ENCODE data around the gene ITIH5. TPM values are rescaled to one million over a fixed set of nuclear protein-coding genes. Genes with fewer than 3 reads are reported as not detected.

The ITIH5 gene
- polyA plus RNA-seq, 4 donors, result 11.3 to 26.5 (median 20.7) TPM

GRCh38 chr10:7590271-7590670 is 76.5 kb downstream of the ITIH5 start:
- no peak for DNase-seq (ENCODE audit: low read depth in 4 of 4, low spot score in 3 of 4)

- DNase-seq (ENCODE audit: low read depth in 4 of 4, low spot score in 3 of 4), result no peak
Observed at GRCh38 chr10:7589748-7590147, 77.0 kb downstream of the ITIH5 start.

GRCh38 chr10:7587865-7588188 is 78.9 kb downstream of the ITIH5 start:
- DNase-seq (ENCODE audit: low read depth in 4 of 4, low spot score in 3 of 4), result no peak

GRCh38 chr10:7587168-7587864 is 79.5 kb downstream of the ITIH5 start:
- DNase-seq (ENCODE audit: low read depth in 4 of 4, low spot score in 3 of 4), result no peak

- DNase-seq (ENCODE audit: low read depth in 4 of 4, low spot score in 3 of 4), result no peak
Observed at GRCh38 chr10:7585228-7585627, 81.5 kb downstream of the ITIH5 start.

GRCh38 chr10:7583626-7584025 is 83.1 kb downstream of the ITIH5 start:
- DNase-seq (ENCODE audit: low read depth in 4 of 4, low spot score in 3 of 4), result no peak

GRCh38 chr10:7580520-7580919 is 86.2 kb downstream of the ITIH5 start:
- no peak for DNase-seq (ENCODE audit: low read depth in 4 of 4, low spot score in 3 of 4)

- DNase-seq (ENCODE audit: low read depth in 4 of 4, low spot score in 3 of 4), result no peak
Observed at GRCh38 chr10:7579681-7580080, 87.1 kb downstream of the ITIH5 start.

- DNase-seq (ENCODE audit: low read depth in 4 of 4, low spot score in 3 of 4), result no peak
Observed at GRCh38 chr10:7577579-7577978, 89.2 kb downstream of the ITIH5 start.

- DNase-seq (ENCODE audit: low read depth in 4 of 4, low spot score in 3 of 4), result no peak
Observed at GRCh38 chr10:7577176-7577575, 89.6 kb downstream of the ITIH5 start.

- no peak for DNase-seq (ENCODE audit: low read depth in 4 of 4, low spot score in 3 of 4)
Observed at GRCh38 chr10:7576340-7576739, 90.4 kb downstream of the ITIH5 start.

GRCh38 chr10:7572391-7572790 is 94.4 kb downstream of the ITIH5 start:
- no peak for DNase-seq (ENCODE audit: low read depth in 4 of 4, low spot score in 3 of 4)

- no peak for DNase-seq (ENCODE audit: low read depth in 4 of 4, low spot score in 3 of 4)
Observed at GRCh38 chr10:7571981-7572380, 94.8 kb downstream of the ITIH5 start.

GRCh38 chr10:7567911-7568620 is 98.7 kb downstream of the ITIH5 start:
- DNase-seq (ENCODE audit: low read depth in 4 of 4, low spot score in 3 of 4), result no peak

- no peak for DNase-seq (ENCODE audit: low read depth in 4 of 4, low spot score in 3 of 4)
Observed at GRCh38 chr10:7566891-7567290, 99.9 kb downstream of the ITIH5 start.

GRCh38 chr10:7565871-7566270 is 100.9 kb downstream of the ITIH5 start:
- DNase-seq (ENCODE audit: low read depth in 4 of 4, low spot score in 3 of 4), result no peak

- no peak for DNase-seq (ENCODE audit: low read depth in 4 of 4, low spot score in 3 of 4)
Observed at GRCh38 chr10:7563770-7564169, 103.0 kb downstream of the ITIH5 start.

GRCh38 chr10:7563368-7563767 is 103.4 kb downstream of the ITIH5 start:
- no peak for DNase-seq (ENCODE audit: low read depth in 4 of 4, low spot score in 3 of 4)

GRCh38 chr10:7561985-7562384 is 104.8 kb downstream of the ITIH5 start:
- DNase-seq (ENCODE audit: low read depth in 4 of 4, low spot score in 3 of 4), result no peak

- no peak for DNase-seq (ENCODE audit: low read depth in 4 of 4, low spot score in 3 of 4)
Observed at GRCh38 chr10:7561216-7561893, 105.4 kb downstream of the ITIH5 start.

GRCh38 chr10:7560519-7560918 is 106.2 kb downstream of the ITIH5 start:
- no peak for DNase-seq (ENCODE audit: low read depth in 4 of 4, low spot score in 3 of 4)

GRCh38 chr10:7559386-7559785 is 107.4 kb downstream of the ITIH5 start:
- no peak for DNase-seq (ENCODE audit: low read depth in 4 of 4, low spot score in 3 of 4)

All from left renal pelvis (tissue), 4 donors.